ENCODE data around the gene PLPPR3.
A peak's percentile ranks its signal among the peaks of the same experiment; 100 is the strongest.

Gene PLPPR3

DNA sequence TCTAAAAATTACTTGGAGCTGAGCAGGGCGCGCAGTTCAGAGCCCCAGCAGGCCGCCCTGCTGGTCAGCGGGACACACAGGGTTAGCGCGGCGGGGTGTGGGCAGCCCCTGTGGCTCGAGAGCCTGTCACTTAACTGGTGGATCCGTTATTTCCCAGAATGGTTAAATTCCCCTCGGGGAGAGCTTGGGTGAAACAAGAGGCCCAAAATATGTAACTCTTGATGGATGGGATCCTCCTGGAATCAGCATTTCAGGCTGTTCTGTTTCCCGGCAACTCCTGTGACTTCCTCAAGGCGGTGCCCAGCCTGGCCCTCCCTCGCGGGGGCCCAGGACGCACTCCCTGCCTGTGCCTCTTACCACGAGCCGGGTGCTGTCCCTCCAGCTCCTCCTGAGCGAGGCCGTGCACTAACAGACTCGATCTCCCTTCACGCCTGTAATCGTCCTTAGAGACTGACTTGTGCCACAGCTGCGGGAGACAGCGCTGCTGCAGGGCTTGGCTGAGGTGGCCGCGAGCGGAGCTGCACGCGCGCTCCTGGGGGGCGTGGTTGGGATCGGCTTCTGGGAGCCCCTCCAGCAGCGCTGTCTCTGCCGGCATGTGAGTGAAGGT is 14.8 kb downstream of the PLPPR3 start:
- no peak for DNase-seq

DNA sequence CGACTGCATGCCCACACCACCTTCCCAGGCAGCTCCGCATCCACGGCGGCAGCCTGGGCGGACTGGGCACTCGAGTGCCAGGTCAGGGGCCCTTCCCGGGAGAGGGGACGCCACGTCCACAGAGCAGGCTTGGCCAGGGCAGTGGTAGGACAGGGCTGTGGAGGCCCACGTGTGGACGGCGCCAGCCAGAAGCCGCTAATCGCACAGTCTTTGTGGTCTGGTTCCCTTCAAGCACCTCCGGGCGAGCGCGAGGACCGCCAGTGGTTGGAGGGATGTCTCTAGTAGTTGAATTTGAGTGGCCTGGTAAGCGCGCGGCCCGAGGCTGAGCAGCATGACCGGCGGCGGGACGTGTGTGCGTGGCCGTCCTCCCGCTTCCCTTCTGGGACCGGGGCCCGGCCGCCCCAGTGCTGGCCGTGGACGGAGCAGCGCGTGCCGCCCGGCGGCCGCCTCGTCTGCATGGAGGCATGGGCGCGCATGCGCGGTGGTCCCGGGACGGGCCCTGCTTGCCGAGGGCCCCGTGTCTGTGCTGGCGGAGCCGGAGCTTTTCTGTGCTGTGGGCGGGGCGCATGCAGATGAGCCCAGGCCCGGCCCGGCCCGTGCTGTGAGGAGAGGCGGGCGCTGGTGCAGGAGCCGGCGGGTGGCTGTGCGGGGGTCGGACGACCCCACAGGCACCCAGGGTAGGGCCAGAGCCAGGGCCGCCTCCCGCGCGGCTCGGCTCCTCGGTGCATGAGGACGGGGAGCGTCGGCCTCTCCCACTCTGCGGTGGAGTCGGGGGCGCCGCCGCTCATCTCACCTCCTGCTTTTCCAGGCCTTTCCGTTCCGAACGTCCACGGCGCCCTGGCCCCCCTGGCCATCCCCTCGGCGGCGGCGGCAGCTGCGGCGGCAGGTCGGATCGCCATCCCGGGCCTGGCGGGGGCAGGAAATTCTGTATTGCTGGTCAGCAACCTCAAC is 15.9 kb downstream of the PLPPR3 start:
- peak; percentile 28 for DNase-seq

DNA sequence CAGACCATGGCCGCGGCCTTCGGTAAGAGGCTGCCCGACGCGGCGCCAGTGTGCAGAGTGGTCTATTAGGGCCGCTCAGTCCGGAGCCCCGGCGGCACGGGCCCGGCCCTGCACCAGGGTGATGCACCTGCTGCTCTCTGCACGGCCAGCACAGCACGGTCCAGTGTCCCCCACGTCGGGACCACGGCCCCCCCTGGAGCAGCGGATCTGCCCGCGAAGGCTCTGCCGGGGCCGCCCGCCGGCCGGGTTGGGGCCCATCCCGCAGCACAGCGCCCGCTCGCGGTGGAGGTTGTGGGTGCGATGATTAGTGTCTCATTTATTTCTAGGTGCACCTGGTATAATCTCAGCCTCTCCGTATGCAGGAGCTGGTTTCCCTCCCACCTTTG is 16.6 kb downstream of the PLPPR3 start:
- no peak for DNase-seq

DNA sequence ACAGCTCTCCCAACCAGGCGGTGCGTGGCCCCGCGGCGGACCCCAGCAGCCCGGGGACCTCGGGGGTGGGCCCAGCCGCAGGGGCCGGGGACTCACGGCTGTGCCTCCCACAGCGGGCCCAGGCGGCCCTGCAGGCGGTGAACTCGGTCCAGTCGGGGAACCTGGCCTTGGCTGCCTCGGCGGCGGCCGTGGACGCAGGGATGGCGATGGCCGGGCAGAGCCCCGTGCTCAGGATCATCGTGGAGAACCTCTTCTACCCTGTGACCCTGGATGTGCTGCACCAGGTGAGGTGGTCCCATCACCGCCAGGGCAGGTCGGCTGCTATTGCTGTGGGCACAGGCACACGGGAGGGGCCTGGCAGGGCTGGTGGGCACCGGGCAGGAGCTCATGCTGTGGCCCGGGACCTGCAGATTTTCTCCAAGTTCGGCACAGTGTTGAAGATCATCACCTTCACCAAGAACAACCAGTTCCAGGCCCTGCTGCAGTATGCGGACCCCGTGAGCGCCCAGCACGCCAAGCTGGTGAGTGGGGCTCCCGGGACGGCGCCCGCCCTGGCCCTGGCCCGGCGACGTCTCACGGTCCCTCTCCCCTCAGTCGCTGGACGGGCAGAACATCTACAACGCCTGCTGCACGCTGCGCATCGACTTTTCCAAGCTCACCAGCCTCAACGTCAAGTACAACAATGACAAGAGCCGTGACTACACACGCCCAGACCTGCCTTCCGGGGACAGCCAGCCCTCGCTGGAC is 17.2 kb downstream of the PLPPR3 start:
- DNase-seq, result no peak

DNA sequence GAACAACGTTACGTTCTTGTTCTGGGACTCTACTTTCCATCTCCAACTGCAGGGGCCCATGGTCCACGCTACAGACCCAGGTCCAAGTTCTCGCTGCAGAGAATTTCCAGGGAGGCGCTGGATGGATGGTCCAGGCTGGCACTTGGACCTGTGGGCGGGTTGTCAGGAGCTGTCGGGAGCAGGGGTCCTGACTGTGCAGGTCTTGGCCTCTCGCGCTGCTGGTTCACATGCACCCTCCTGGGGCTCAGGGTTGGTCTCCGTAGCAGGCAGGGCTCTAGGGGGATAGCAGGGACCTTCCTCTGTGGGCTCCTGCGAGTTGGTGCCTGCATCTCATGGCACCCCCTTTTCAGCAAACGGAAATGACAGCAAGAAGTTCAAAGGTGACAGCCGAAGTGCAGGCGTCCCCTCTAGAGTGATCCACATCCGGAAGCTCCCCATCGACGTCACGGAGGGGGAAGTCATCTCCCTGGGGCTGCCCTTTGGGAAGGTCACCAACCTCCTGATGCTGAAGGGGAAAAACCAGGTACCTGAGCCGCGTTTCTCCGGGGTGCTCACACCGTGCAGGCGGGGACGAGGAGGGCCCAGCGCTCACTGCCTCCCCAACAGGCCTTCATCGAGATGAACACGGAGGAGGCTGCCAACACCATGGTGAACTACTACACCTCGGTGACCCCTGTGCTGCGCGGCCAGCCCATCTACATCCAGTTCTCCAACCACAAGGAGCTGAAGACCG is 17.9 kb downstream of the PLPPR3 start:
- no peak for DNase-seq

DNA sequence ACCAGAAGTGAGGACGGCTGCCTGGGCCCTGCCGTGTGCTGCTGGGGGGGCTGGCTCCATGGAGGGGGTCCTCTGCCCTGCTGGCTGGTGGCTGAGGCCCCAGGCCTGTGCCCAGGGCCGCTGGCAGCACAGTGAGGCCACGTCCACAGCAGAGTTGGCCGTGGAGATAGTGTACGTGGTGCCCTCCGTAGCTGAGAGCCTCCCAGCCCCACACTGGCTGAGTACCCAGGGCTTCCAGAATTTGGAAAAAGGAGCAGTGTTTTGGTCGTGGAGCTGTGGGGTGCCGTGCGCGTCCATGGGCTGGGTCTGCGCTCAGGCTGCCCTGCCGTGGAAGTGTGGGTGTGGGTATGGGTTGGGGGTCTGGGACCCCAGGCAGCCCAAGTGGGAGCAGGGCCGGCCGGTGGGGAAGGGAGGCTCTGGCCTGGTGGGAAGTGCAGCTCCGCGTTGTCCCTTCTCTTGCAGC is 18.6 kb downstream of the PLPPR3 start:
- DNase-seq, result no peak

DNA sequence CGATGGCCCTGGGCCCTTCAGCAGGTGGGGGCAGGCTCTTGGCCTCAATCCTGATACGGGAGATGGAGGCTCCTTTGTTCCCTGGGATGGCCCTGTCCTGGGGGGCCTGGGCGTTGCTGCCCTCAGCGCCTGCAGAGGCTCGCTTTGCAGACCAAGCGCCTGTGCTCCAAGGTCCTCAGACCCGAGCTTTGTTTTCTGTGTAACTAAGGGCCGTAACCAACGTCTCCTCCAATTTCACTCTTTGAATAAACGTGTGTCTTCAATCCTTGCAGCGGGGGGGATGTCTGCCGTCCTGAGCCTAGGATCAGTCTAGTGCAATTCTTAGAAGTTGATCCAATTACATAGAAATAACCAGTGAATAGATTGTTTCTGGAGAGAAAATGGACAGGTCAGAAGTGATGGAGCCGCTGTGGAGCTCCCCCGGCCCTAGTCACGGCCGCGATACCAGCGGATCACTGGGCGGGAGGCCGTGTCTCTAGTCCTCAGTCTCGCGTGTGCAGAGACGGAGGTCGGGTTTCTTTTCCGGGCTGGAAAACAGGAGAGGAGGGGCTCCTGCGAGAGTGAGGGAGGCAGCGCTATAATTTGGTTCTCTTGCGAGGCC is 19.2 kb downstream of the PLPPR3 start:
- peak; percentile 64 for DNase-seq

DNA sequence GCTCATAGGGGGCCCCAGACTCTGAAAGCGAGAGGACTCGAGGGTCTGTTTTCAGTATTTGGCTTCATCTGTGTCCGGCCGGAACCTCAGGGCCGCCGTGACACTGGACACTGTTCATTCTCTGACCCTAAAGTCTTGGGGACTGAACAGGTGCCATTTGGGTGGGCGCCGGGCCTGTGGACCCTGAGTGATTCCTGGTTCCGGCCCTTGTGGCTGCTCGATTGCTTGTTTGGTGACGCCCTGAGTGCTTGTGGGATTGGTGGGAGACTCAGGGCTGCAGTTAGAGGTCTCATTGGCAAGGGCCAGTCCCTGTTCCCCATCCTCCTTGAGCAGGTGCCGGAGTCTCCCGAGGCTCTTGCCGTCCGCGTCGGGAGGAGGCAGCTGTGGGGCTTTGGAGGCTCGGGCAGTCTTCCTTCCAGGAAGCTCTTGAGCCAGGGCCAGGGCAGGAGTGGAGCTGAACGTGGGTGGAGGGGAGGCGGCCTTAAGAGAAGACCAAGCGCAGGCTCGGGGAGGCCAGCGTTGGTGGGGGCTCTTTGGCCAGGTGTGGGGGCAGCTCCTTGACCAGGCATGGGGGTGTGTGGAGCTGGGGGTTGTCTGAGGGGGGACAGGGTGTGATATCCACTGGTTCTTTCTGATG is 19.8 kb downstream of the PLPPR3 start:
- peak; percentile 69 for DNase-seq

DNA sequence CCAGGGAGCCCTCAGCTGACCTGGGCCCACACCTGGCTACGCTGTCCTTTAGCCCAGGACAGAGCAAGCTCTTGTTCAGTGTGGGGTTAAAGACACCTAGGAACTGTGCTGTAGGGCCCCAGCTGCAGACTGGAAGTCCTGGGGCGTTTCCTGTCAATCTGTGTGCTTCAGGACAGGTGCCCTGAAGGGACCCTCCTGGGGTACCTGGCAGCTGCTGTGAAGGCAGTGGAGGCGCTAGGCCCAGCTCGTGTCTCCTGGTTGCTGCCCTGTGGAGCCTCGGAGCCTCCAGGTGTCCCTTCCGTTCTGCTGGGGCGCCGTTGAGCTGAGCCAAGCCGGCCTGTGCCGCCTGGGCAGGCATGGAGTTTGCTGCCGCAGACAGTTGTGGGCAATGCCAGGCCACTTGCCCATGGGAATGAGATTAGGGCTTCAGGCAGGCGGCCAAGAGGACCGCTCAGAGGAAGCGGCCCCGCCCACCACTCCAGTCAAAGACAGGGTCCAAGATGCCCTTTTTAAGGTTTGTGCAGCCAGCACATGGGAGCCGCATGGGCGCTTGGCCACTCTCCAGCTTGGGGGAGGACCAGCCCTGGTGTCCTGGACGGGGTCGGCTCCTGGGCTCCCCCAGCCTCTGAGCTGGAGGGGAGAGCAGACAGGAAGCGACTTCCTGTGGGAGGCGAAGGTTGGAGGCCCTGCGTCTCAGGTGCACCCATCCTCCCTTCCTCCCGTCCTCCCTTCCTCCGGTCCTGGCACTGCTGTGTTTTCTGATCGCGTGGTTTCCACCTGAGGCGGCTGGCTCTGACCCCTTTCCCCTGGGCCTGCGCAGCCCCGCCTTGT is 20.5 kb downstream of the PLPPR3 start:
- DNase-seq, result peak; percentile 78

DNA sequence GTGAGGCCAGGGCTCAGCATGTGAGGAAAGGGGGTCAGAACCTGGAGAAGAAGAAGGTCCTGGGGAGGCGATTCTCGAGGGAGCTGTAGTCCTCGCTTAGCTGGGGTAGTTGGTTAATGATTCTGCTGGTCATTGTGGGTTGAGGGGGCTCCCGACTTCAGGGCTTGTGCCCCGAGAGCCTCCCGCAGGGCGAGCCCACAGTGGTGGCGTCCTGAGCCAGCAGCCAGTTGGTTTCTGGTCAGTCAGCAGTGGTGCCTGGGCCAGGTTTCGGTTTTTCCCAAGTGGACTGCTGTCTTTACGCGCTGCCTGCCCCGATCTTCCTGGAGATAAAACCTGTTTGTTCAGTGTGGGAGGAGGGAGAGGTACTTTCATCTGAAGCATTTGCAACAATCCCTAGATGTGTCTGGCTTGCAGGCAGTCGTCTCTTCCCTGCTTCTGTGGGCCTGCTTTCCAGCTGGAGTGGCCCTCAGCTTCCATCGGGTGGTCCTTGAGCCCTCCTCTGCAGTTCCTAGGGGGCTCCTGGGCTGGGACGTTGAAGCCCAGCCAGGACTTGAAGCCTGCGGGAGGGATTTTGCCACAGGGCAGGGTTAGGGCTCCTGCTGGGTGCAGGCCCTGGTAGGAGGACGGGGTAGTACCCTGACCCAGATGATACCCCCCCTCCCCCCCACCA is 21.3 kb downstream of the PLPPR3 start:
- DNase-seq, result no peak

DNA sequence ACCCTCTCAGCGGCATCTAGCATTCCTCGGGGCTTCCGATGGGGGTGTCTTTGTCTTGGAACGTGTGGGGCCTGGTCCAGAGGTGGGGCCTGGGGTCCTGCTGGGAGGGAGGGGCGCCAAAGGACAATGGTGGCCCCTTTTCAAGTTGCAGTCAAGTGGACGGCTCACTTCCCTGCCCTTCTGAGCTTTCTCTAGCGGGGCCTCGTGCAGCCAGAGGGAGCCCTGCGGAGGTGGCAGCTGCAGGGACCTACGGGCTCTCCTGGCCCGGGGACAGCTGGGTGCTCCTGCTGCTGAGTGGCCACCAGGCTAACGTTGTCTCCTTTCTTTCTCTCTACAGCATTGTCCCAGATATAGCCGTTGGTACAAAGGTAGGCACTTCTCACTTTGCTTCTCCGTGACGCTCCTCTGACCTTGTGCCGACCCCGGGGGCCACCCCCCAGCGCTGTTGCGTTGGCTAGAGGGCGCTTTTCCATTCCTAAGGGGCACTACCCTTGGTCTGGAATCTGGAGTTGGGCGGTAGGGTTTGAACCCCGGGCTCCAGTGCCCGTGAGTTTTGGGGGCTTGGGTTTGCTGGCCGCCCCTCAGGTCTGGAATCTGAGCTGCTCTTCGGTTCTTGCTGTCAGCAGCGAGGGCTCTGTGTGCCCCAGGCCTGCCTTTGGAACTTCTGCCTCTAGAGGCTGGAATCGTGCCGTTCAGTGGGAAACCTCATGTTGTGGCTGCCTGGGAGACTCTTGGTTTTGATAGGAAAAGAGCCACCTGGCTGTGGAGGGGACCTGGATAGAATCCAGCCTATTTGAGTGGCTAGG is 22.5 kb downstream of the PLPPR3 start:
- DNase-seq, result no peak

DNA sequence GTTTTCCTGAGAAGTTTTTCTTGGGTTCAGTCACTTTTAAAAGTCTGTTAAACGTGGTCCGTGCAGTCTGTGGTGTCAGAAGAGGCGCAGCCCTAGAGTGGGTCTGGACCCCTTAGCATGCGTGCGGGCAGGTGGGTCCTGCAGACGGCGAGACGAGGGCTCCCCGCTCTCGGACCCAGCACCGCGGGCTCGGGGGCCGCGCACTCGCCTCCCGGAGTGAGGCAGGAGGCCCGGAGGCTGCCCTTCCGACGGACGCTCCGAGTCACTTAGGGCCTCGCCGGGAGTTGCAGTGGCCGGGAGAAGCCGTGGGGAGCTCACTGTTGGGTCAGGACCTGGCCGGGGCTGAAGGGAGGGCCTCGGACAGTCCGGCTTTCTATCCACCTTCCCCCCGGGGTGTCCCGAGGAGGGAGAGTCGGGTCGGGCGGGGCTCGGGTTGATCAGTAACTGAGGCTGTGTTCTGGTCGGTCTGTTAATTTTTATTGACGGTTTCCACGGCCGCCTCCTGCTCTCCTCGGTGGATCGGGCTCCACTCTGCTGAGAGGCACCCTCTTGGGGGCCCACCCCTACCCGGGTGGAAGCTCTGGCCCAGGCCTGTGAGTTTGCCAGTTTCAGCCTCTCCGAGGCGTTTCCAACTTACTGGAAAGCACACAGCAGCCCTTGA is 23.2 kb downstream of the PLPPR3 start:
- no peak for DNase-seq

DNA sequence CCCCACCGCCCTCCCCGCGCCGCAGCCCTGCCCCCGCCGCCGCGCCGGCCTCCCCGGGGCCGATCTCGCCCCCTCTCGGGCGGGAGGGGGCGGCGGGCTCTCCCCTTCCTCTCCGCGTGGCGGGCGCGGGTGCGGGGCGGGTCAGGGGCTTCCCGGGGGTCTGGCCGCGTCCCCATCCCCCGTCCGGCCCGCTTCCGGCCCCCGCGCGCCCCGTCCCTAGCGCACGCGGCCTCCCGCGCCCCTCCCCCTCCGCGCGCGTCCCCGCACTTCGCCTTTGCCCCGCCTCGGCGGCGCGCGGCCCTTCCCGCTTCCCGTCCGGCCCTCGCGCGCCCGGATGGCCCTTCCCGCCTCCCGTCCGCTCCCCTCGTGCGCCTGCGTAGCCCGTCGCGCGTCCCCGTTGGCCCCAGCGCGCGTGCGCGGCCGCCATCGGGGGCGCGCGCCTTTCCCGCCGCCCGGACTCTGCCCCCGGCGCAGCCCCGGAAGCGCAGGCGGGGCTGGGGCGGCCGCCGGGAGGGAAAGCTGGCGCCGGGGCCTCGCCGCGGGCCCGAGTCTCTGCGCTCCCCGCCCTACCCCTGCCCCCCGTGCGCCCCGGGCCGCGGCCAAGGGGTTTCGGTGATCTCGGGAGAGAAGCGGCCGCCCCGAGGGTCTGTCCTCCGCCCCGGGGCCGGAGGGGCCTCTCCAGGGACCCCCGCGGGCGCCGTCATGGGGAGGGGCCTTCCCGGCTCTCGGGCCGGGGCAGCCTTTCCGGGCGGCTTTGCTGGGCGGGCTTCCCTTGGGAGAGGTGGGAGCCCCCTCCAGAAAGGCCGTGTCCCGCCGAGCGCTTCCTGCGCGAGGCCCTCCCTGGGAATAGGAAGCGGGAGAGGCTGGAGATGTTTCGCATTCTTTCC is 24.0 kb downstream of the PLPPR3 start:
- peak; percentile 93 for DNase-seq

DNA sequence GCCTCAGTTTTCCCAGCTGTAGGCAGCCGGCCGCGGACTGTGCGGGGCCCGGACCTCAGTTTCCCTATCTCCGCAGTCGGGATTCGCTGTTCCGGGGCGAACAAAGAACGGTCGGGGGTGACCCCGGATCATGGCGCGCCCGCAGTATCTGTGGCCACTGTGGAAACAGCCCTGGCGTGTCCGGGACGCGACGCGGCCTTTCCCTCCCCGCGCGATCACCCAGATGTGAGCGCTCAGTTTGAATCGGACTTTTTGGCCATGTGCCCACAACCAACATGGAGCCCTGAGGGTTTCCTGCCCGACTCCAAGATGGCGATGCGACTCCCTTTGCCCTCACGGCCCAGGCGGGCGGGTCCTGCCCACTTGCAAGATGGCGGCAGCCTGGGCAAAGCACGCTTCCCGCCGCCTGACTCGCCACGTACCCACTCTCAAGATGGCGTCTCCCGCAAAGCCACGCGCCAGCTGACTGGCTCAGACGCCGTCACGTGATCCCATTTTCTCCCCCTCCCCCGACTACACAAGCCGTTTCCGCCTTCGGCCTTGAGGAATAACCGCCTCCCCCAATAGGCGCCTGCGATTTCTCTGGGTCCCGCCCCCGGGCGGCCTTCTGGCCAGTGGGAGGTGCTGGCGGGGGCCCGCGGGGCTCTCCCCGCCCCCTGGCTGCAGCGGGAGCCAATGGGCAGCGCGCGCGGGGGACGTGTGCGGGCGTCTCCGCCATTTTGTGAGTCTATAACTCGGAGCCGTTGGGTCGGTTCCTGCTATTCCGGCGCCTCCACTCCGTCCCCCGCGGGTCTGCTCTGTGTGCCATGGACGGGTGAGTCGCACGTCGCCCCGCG is 24.8 kb downstream of the PLPPR3 start, which contains the start of gene PTBP1:
PTBP1 (plus strand) TSS at position 761 of the 836 bp plus-strand sequence; CDS start at position 807, 46 bp downstream.
- peak; percentile 100 for DNase-seq

DNA sequence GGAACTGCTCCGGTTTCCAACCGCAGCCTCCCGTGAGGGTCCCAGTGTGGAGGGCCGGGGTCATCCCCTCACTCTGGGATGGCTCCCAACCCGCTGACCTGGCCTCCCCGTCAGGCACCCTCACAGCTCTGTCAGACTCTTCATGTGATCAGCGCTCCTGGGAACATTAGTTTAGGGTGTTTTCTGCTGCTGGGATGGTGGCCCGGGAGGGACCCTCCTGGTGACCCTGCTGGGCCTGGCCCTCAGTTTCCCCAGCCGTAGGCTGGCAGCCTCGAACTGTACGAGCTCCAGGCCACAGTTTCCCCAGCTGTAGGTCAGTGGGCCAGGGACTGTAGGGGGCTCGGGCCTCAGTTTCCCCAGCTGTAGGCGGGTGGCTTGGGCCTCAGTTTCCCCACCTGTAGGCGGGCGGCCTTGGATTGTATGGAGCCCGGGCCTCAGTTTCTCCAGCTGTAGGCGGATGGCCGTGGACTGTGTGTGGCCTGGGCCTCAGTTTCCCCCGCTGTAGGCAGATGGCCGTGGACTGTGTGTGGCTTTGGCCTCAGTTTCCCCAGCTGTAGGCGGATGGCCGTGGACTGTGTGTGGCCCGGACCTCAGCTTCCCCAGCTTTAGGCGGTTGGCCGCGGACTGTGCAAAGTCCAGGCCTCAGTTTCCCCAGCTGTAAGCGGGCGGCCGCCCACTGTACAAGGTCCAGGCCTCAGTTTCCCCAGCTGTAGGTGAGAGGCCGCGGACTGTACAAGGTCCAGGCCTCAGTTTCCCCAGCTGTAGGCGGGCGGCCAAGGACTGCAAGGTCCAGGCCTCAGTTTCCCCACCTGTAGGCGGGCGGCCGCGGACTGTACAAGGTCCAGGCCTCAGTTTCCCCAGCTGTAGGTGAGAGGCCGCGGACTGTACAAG is 25.8 kb downstream of the PLPPR3 start:
- DNase-seq, result no peak
